Keratinocyte (primary cell): ENCODE results near the gene METTL2B.
"Not testable (repeated sequence)": the region's sequence is repeated elsewhere in the genome, so short reads cannot be mapped to it uniquely, and the experiment has no call there.

Source experiments
- EZH2 ChIP-seq: IDR thresholded peaks from one replicate; pipeline ENCODE4 v1.6.1; 2012; ENCODE audit warnings: inconsistent platforms, mild to moderate bottlenecking, low read length, moderate library complexity
- TF ChIP-seq, protein P1 (sequence below), 3 experiments: IDR thresholded peaks in 1 of 3; conservative IDR thresholded peaks in 1 of 3; optimal IDR thresholded peaks in 1 of 3; 2 replicates in 2 of 3; 3 replicates in 1 of 3; pipeline versions ENCODE3 to v1.5.1; 2011; ENCODE audit warnings: low read length in 3 of 3, mild to moderate bottlenecking in 3 of 3, moderate library complexity in 2 of 3, control low read depth in 1 of 3, inconsistent platforms in 1 of 3; ENCODE audit not compliant: insufficient read depth in 2 of 3; ENCODE audit errors: extremely low read depth in 1 of 3

GRCh38 chr7:128554394-128554793, 77.8 kb downstream of the METTL2B start:
- TF ChIP-seq, protein P1, sequence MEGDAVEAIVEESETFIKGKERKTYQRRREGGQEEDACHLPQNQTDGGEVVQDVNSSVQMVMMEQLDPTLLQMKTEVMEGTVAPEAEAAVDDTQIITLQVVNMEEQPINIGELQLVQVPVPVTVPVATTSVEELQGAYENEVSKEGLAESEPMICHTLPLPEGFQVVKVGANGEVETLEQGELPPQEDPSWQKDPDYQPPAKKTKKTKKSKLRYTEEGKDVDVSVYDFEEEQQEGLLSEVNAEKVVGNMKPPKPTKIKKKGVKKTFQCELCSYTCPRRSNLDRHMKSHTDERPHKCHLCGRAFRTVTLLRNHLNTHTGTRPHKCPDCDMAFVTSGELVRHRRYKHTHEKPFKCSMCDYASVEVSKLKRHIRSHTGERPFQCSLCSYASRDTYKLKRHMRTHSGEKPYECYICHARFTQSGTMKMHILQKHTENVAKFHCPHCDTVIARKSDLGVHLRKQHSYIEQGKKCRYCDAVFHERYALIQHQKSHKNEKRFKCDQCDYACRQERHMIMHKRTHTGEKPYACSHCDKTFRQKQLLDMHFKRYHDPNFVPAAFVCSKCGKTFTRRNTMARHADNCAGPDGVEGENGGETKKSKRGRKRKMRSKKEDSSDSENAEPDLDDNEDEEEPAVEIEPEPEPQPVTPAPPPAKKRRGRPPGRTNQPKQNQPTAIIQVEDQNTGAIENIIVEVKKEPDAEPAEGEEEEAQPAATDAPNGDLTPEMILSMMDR (optimal IDR thresholded peaks at IDR 0.05 in 1 of 3, IDR thresholded peaks at IDR 0.05 in 1 of 3, conservative IDR thresholded peaks at IDR 0.05 in 1 of 3; ENCODE audit: extremely low read depth in 1 of 3, insufficient read depth in 2 of 3, low read length in 3 of 3): not testable (repeated sequence)
- not testable (repeated sequence) for TF ChIP-seq EZH2
